Measurements from ENCODE around the gene CPE.

The CPE gene

DNA sequence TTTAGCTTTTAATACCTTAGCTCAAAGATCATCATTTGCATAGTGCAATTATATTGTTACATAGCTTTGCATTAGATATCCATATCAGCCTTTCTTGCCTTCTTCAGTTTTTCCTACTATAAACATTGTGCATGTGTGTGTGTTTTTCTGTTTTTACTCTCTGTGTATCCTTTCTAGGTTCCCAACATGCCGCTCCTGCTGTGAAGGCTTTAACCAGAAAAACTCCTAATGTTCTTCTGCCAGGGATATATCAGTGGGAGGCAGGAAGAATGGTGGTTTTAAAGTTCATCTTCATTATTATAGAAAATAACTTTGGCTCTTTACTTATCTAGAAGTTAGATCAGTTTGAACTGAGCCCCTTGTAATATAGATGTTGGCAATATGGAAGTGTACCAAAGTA is 61.2 kb downstream of the CPE start:
- Histone ChIP-seq H3K9me2 (replicated peaks; ENCODE audit: insufficient read depth, low read length) (no peaks in the 10 kb centered on the region), H3K79me2 (ENCODE audit: low read length) (no peaks in the 10 kb centered on the region), H3K4me2 (ENCODE audit: low read depth, low read length) (no peak overlapping the region), H3K9me3 (replicated peaks; ENCODE audit: insufficient read depth, low read length) (no peaks in the 10 kb centered on the region), H3F3A (ENCODE audit: insufficient read depth, low read length) (no peaks in the 10 kb centered on the region), H4K20me1 (ENCODE audit: insufficient read depth, low read length) (no peaks in the 10 kb centered on the region), H3K27me3 (replicated peaks; ENCODE audit: insufficient read depth, low read length) (no peaks in the 10 kb centered on the region), H3K4me1 (ENCODE audit: low read length) (no peaks in the 10 kb centered on the region), H2AFZ (ENCODE audit: low read length) (no peak overlapping the region), H3K27ac (ENCODE audit: low read length) (no peak overlapping the region), H3K36me3 (replicated peaks; ENCODE audit: insufficient read depth, low read length) (no peaks in the 10 kb centered on the region), H3K9ac (ENCODE audit: low read length) (no peak overlapping the region), H3K4me3 (ENCODE audit: low read length) (no peak overlapping the region)
- TF ChIP-seq EZH2phosphoT487 (IDR thresholded peaks at IDR 0.05; ENCODE audit: low read length) (no peak), EZH2 (optimal IDR thresholded peaks at IDR 0.05; ENCODE audit: low read depth, low read length) (no peak)
- TF ChIP-seq, protein P1, sequence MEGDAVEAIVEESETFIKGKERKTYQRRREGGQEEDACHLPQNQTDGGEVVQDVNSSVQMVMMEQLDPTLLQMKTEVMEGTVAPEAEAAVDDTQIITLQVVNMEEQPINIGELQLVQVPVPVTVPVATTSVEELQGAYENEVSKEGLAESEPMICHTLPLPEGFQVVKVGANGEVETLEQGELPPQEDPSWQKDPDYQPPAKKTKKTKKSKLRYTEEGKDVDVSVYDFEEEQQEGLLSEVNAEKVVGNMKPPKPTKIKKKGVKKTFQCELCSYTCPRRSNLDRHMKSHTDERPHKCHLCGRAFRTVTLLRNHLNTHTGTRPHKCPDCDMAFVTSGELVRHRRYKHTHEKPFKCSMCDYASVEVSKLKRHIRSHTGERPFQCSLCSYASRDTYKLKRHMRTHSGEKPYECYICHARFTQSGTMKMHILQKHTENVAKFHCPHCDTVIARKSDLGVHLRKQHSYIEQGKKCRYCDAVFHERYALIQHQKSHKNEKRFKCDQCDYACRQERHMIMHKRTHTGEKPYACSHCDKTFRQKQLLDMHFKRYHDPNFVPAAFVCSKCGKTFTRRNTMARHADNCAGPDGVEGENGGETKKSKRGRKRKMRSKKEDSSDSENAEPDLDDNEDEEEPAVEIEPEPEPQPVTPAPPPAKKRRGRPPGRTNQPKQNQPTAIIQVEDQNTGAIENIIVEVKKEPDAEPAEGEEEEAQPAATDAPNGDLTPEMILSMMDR (IDR thresholded peaks at IDR 0.05; ENCODE audit: low read length), result no peak
- no peak for DNase-seq

DNA sequence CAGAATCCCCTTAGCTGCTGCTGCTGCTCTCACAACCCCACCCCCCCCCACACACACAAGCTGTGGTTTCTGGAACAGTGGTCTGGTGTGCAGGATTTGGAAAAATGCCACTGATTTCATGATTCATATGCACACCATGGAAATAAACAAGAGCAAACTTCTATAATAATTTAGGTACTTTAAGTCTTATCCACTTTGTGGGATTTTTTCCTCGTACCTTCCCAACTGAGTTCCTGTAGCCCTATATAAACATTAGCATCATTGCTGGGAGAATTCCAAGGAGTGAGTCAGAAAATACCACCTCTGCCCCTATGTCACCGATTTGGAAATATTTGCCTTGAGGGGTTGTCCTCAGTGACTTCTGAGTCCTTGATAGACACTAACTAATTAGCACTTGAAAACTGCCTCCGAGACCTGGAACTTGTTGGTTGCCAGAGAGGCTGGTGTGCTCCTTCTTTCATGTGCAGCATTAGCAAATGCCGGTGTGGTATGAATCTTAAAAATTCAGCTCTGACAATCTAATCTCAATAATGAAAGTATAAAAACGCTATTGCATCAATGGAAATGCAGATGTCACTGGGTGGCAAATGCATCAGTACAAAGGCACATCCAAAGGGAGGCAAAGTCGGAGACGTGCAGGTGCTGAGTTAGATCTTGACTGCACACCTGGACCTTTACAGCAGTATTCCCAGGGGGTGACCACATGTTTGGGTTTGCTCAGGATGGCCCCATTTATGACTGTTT is 61.8 kb downstream of the CPE start:
- no peaks in the 10 kb centered on the region for H3K4me1 ChIP-seq (ENCODE audit: low read length)
- no peaks in the 10 kb centered on the region for H3K36me3 ChIP-seq (replicated peaks; ENCODE audit: insufficient read depth, low read length)
- no peaks in the 10 kb centered on the region for H3K9me3 ChIP-seq (replicated peaks; ENCODE audit: insufficient read depth, low read length)
- H3K9ac ChIP-seq (ENCODE audit: low read length), result no peak overlapping the region
- no peaks in the 10 kb centered on the region for H3F3A ChIP-seq (ENCODE audit: insufficient read depth, low read length)
- no peak for TF ChIP-seq EZH2phosphoT487 (IDR thresholded peaks at IDR 0.05; ENCODE audit: low read length)
- TF ChIP-seq, protein P1 (IDR thresholded peaks at IDR 0.05; ENCODE audit: low read length), result no peak
- H3K79me2 ChIP-seq (ENCODE audit: low read length), result no peaks in the 10 kb centered on the region
- H3K27me3 ChIP-seq (replicated peaks; ENCODE audit: insufficient read depth, low read length), result no peaks in the 10 kb centered on the region
- no peaks in the 10 kb centered on the region for H3K9me2 ChIP-seq (replicated peaks; ENCODE audit: insufficient read depth, low read length)
- no peak overlapping the region for H3K27ac ChIP-seq (ENCODE audit: low read length)
- H2AFZ ChIP-seq (ENCODE audit: low read length), result no peak overlapping the region
- DNase-seq, result no peak
- H3K4me3 ChIP-seq (ENCODE audit: low read length), result no peak overlapping the region
- H4K20me1 ChIP-seq (ENCODE audit: insufficient read depth, low read length), result no peaks in the 10 kb centered on the region
- no peak overlapping the region for H3K4me2 ChIP-seq (ENCODE audit: low read depth, low read length)

DNA sequence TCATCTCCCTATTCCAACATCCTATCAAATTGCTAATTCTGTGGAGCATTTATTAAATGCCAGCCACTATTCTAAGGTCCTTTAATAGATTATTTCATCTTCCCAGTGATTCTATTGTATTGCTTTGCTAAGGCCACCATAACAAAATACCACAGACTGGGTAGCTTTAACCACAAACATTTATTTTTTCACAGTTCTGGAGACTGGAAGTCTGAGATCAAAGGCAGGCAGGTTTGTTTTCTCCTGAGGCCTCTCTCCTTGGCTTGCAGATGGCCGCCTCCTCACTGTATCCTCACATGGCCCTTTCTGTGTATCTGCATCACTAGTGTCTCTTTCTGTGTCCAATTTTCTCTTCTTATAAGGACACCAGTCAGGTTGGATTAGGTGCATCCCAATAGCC is 64.5 kb downstream of the CPE start:
- no peaks in the 10 kb centered on the region for H3K79me2 ChIP-seq (ENCODE audit: low read length)
- no peak overlapping the region for H3K27ac ChIP-seq (ENCODE audit: low read length)
- H3K9ac ChIP-seq (ENCODE audit: low read length), result no peak overlapping the region
- DNase-seq, result no peak
- no peak overlapping the region for H3K4me3 ChIP-seq (ENCODE audit: low read length)
- TF ChIP-seq, protein P1 (IDR thresholded peaks at IDR 0.05; ENCODE audit: low read length), result no peak
- TF ChIP-seq EZH2 (optimal IDR thresholded peaks at IDR 0.05; ENCODE audit: low read depth, low read length) (no peak), EZH2phosphoT487 (IDR thresholded peaks at IDR 0.05; ENCODE audit: low read length) (no peak)
- no peaks in the 10 kb centered on the region for H3K36me3 ChIP-seq (replicated peaks; ENCODE audit: insufficient read depth, low read length)
- H2AFZ ChIP-seq (ENCODE audit: low read length), result no peak overlapping the region
- no peaks in the 10 kb centered on the region for H3K9me2 ChIP-seq (replicated peaks; ENCODE audit: insufficient read depth, low read length)
- no peaks in the 10 kb centered on the region for H3K4me1 ChIP-seq (ENCODE audit: low read length)
- no peaks in the 10 kb centered on the region for H3F3A ChIP-seq (ENCODE audit: insufficient read depth, low read length)
- no peaks in the 10 kb centered on the region for H3K9me3 ChIP-seq (replicated peaks; ENCODE audit: insufficient read depth, low read length)
- no peaks in the 10 kb centered on the region for H3K27me3 ChIP-seq (replicated peaks; ENCODE audit: insufficient read depth, low read length)
- no peaks in the 10 kb centered on the region for H4K20me1 ChIP-seq (ENCODE audit: insufficient read depth, low read length)
- no peak overlapping the region for H3K4me2 ChIP-seq (ENCODE audit: low read depth, low read length)
